GM12874 (cell line): ENCODE results near the gene SLC9A6.

Experiments
- TF ChIP-seq, protein P1 (sequence below): IDR thresholded peaks from 2 replicates; pipeline ENCODE4 v1.5.1; 2011; ENCODE audit warnings: low read depth, mild to moderate bottlenecking, control low read depth, low read length, moderate library complexity; ENCODE audit not compliant: insufficient read depth

Gene SLC9A6

DNA sequence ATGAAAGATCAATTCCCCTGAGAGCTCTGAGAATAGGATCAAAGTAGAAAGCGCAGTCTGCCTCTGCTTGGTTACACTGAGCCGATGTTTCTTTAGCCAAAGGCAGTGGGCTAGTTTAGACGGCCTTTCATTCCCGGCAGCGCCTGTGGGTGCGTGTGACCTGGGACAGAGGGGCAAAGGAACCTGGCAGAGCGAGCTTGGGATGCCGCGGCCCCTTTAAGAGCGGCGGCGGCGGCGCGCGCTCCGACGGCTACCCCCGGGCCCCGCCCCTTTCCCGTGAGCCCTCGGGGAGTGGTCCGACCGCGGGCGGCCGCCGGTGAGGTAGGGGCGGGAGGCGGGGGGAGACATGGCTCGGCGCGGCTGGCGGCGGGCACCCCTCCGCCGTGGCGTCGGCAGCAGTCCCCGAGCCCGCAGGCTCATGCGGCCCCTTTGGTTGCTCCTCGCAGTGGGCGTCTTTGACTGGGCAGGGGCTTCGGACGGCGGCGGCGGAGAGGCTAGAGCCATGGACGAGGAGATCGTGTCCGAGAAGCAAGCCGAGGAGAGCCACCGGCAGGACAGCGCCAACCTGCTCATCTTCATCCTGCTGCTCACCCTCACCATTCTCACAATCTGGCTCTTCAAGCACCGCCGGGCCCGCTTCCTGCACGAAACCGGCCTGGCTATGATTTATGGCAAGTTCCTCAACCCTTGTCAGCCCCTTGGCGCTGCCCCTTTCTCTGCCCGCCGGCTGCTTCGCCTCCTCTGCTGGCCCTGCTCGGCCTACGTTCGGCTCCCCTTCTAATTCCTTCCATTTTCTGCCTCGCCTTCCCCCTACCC is at the start of gene SLC9A6:
TSS of gene SLC9A6 (plus strand) at position 279 of the 816 bp plus-strand sequence. CDS start at position 503, 224 bp downstream.
- TF ChIP-seq, protein P1, sequence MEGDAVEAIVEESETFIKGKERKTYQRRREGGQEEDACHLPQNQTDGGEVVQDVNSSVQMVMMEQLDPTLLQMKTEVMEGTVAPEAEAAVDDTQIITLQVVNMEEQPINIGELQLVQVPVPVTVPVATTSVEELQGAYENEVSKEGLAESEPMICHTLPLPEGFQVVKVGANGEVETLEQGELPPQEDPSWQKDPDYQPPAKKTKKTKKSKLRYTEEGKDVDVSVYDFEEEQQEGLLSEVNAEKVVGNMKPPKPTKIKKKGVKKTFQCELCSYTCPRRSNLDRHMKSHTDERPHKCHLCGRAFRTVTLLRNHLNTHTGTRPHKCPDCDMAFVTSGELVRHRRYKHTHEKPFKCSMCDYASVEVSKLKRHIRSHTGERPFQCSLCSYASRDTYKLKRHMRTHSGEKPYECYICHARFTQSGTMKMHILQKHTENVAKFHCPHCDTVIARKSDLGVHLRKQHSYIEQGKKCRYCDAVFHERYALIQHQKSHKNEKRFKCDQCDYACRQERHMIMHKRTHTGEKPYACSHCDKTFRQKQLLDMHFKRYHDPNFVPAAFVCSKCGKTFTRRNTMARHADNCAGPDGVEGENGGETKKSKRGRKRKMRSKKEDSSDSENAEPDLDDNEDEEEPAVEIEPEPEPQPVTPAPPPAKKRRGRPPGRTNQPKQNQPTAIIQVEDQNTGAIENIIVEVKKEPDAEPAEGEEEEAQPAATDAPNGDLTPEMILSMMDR = no peak

DNA sequence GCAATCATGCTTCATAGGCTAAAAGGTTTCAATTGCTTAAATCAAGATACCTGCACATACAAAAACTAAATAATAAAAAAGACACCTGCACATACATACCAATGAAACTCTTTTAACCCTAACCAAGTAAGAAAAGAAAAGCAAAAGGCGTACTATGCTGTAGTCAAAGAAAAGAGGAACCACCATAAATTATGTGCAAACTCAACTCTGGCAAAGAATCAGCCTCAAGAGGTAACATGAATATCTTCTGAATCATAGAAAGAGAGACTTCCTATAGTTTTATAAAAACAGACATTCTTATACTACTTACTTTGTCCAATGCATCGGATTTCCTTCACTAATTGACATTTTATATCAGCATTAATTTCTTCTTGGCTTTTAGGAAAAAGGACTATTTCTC is 40.7 kb upstream of the SLC9A6 start:
- TF ChIP-seq, protein P1 = no peak

DNA sequence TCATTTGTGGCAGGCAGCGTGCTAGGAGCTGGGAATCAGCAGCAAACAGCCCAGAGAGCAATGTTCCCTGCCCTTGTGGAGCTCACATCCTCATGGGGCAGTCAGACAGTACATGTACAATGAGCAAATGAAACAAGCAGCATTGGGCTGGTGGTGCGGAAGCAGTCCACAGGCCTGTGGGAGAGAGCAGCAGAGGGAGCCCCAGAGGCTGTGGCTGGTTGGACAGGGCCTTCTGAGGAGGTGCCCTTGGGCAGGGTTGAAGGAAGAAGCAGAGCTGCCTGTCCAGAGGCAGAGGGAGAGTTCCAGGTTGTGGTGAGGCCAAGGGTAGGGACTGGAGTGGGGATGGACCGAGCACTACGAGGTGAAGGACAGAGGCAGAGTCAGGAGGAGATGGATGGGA is 33.9 kb upstream of the SLC9A6 start:
- TF ChIP-seq, protein P1 = no peak

DNA sequence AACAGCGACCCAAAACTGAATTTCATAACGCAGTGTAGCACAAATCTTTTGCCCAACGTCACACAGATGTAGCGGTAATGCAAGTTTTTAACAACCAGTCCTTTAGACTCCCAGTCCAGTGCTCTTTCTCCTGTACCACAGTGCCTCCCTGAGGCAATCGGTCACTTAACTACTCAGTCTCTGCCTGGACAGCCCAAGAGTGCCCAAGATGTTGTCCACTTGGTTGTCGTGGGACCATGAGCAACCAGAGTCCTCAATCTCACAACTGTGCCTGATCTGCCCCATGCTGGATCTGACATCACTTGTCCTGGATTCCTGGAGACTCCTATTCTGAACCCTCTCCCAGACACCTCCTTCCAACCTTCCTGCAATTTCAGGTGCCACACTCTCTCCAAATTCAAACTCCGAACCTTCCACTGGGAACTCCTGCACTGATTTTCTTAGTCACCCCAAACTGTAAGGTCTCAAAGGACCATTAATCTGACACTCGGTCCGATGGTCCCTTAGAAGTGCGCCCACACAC is 12.1 kb upstream of the SLC9A6 start:
- TF ChIP-seq, protein P1 = no peak

DNA sequence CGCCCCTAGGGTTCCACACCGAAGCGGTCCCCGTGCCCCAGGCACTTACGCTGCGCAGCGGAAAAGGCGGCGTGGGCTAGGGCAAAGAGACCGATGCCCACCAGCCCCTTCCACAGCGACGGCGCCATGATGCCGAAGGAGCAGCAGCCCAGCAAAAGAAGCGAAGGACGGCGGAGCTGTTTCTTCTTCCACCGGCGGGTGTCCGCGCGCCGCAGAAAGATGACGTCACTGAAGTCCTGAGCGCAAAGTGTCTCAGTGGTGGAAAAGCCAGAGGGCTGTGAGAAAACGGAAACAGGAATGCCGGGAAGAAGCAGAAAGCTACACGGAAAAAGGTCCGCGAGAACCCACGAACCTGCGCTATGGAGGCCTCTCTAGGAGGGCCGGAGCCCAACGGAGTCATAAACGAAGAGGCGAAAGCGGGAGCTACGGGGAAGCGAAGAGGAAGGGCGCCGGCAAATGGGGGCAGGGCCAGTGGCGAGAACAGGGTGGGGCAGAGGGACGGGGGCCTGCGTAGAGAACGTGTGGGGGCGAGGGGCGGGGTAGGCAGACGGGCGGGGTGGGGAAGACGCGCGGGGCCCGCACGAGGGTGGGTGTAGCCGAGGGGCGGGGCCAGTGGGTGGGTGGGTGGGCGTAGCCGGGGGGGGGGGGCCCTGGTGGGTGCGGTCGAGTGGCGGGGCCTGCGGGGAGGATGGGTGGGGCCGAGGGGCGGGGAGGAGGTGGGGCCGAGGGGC is 11.5 kb upstream of the SLC9A6 start, which contains the start of gene MMGT1:
TSS of gene MMGT1 (minus strand) at position 441 of the 731 bp plus-strand sequence. CDS start at position 128, 313 bp downstream.
- TF ChIP-seq, protein P1 = no peak

DNA sequence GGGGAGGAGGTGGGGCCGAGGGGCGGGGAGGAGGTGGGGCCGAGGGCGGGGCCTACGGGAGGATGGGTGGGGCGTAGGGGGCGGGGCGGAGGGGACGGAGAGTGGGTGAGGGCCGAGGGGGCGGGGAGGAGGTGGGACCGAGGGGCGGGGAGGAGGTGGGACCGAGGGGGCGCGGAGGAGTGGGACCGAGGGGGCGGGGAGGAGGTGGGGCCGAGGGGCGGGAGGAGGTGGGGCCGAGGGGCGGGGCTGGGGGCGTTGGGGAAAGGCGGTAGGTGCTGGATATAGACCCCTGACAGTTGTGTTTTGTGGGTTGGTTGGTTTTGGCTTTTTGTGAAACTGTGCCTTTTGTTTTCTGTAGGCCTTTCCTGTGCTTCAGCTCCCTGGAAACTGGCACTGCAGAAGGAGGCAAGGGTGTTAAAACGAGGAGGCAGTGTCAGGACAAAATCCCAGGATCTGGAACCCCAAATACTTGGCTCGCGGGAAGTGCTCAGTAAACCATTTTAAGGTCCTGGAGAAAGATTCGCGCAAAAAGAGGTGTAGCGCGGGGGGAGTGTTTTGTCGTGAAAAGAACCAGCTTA is 10.9 kb upstream of the SLC9A6 start:
- TF ChIP-seq, protein P1 = no peak

DNA sequence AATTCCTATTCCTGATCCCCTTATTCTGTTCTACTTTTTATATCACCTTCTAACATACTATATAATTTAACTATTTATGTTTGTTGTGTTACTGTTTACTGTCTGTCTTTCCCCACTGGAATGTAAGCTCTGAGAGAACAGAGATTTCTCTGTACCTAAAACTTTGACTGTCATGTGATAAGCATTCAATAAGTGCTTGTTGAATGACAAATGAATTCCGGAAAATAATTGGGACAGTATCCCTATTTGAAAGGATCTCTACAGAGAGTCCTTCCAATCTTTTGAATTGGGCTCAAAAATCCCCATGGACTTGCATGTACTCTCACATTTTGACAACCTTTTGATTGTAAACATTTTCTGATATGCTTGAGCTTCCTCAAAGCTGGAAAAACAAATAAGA is 9.8 kb upstream of the SLC9A6 start:
- TF ChIP-seq, protein P1 = no peak
